Neural cell (in vitro differentiated cells): Measurements from ENCODE around the gene NKD2. TPM values are rescaled to one million over a fixed set of nuclear protein-coding genes. Genes with fewer than 3 reads are reported as not detected.

Experiments used
- H2AFZ ChIP-seq: fragments of 200-600, 300-800 bp; sonication (generic), shearing (Covaris generic); 2 replicates; pipeline ENCODE4 v1.6.0; 2014; ENCODE audit warnings: low read depth, mild to moderate bottlenecking, antibody characterized with exemption, low read length, moderate library complexity
- H3F3A ChIP-seq: fragments of 200-600 bp; shearing (Covaris generic); 2 replicates; pipeline ENCODE4 v1.6.1; 2016; ENCODE audit warnings: mild to moderate bottlenecking, moderate library complexity, mixed read lengths, antibody characterized with exemption, low read length; ENCODE audit not compliant: insufficient read depth, poor library complexity, severe bottlenecking
- H3K27ac ChIP-seq: fragments of 200-600, 300-800 bp; sonication (generic), shearing (Covaris generic); 2 replicates; pipeline ENCODE4 v1.5.1; 2014; ENCODE audit warnings: mild to moderate bottlenecking, low read length, moderate library complexity
- H3K27me3 ChIP-seq: fragments of 300-800, 200-600 bp; sonication (generic), shearing (Covaris generic); 2 replicates; pipeline ENCODE4 v1.6.0; 2014; ENCODE audit warnings: mild to moderate bottlenecking, low read depth, low read length, moderate library complexity; ENCODE audit not compliant: insufficient read depth
- H3K36me3 ChIP-seq: fragments of 300-800, 200-600 bp; sonication (generic), shearing (Covaris generic); 2 replicates; pipeline ENCODE4 v1.5.1; 2014; ENCODE audit warnings: mild to moderate bottlenecking, antibody characterized with exemption, low read length, moderate library complexity; ENCODE audit not compliant: insufficient read depth
- H3K4me2 ChIP-seq: fragments of 300-800, 200-600 bp; sonication (generic), shearing (Covaris generic); 2 replicates; pipeline ENCODE4 v1.6.0; 2014; ENCODE audit warnings: mild to moderate bottlenecking, low read length
- H3K4me3 ChIP-seq: fragments of 300-800, 200-600 bp; sonication (generic), shearing (Covaris generic); 2 replicates; pipeline ENCODE4 v1.5.1; 2014; ENCODE audit warnings: mild to moderate bottlenecking, low read length, moderate library complexity
- H3K79me2 ChIP-seq: fragments of 200-600 bp; shearing (Covaris generic); replicated peaks from 2 replicates; pipeline ENCODE4 v1.6.0; 2014; ENCODE audit warnings: mild to moderate bottlenecking, low read length, moderate library complexity; ENCODE audit not compliant: insufficient read depth
- H3K9ac ChIP-seq: fragments of 300-800, 200-600 bp; sonication (generic), shearing (Covaris generic); 2 replicates; pipeline ENCODE4 v1.6.1; 2016; ENCODE audit warnings: mild to moderate bottlenecking, low read length, mixed read lengths
- H3K9me2 ChIP-seq: fragments of 200-600 bp; shearing (Covaris generic); 2 replicates; pipeline ENCODE4 v1.6.1; 2016; ENCODE audit warnings: mild to moderate bottlenecking, low read length, mixed read lengths; ENCODE audit not compliant: insufficient read depth
- H3K9me3 ChIP-seq: fragments of 200-600, 300-800 bp; sonication (generic), shearing (Covaris generic); 2 replicates; pipeline ENCODE4 v1.6.1; 2016; ENCODE audit warnings: mild to moderate bottlenecking, mixed run types, low read length, moderate library complexity, mixed read lengths
- H4K20me1 ChIP-seq: fragments of 200-600 bp; shearing (Covaris generic); 2 replicates; pipeline ENCODE4 v1.6.1; 2016; ENCODE audit warnings: mild to moderate bottlenecking, mixed run types; ENCODE audit not compliant: insufficient read depth
- CTCF ChIP-seq: fragments of 450-650 bp; IDR thresholded peaks from 2 replicates; pipeline ENCODE4 v1.5.1; 2014; ENCODE audit warnings: antibody characterized with exemption, mild to moderate bottlenecking, moderate library complexity; ENCODE audit not compliant: poor library complexity, severe bottlenecking
- EP300 ChIP-seq: fragments of 450-650 bp; conservative IDR thresholded peaks from 2 replicates; pipeline ENCODE4 v1.6.1; 2014; ENCODE audit warnings: antibody characterized with exemption, mild to moderate bottlenecking, moderate library complexity; ENCODE audit not compliant: poor library complexity, severe bottlenecking
- EZH2 ChIP-seq: fragments of 200-600, 300-800 bp; shearing (Covaris generic), sonication (generic); IDR thresholded peaks from 2 replicates; pipeline ENCODE4 v1.6.1; 2014; ENCODE audit warnings: antibody characterized with exemption, low read length, borderline replicate concordance, mild to moderate bottlenecking; ENCODE audit not compliant: insufficient read depth, poor library complexity, severe bottlenecking
- MXI1 ChIP-seq: fragments of 450-650 bp; conservative IDR thresholded peaks from 2 replicates; pipeline ENCODE4 v1.6.1; 2014; ENCODE audit warnings: antibody characterized with exemption, mild to moderate bottlenecking; ENCODE audit not compliant: poor library complexity, severe bottlenecking
- POLR2AphosphoS5 ChIP-seq: IDR thresholded peaks from 2 replicates; pipeline ENCODE4 v1.6.1; 2012
- RAD21 ChIP-seq: fragments of 450-650 bp; conservative IDR thresholded peaks from 2 replicates; pipeline ENCODE4 v1.6.1; 2014; ENCODE audit warnings: antibody characterized with exemption, mild to moderate bottlenecking, moderate library complexity
- REST ChIP-seq: IDR thresholded peaks from 2 replicates; pipeline ENCODE4 v1.6.1; 2012; ENCODE audit warnings: borderline replicate concordance
- SMC3 ChIP-seq: fragments of 450-650 bp; conservative IDR thresholded peaks from 2 replicates; pipeline ENCODE4 v1.6.1; 2014; ENCODE audit warnings: antibody characterized with exemption, mild to moderate bottlenecking, moderate library complexity; ENCODE audit not compliant: poor library complexity
- TAF1 ChIP-seq: IDR thresholded peaks from 2 replicates; pipeline ENCODE4 v1.6.1; 2012; ENCODE audit warnings: low read depth
- polyA plus RNA-seq: library from polyadenylated mRNA; depleted of rRNA; stranded (reverse); fragments of >200 nt; gene quantifications from 2 replicates; pipeline ENCODE4 v1.2.3, GENCODE V29; 2014

The NKD2 gene
- polyA plus RNA-seq, 1 donor from 2014 or later, result 7.2 TPM

GRCh38 chr5:994272-994607 is 14.4 kb upstream of the NKD2 start:
- TF ChIP-seq EP300 (no peak), SMC3 (no peak), POLR2AphosphoS5 (no peak), MXI1 (no peak), REST (no peak), CTCF (no peak), TAF1 (no peak), EZH2 (no peak), RAD21 (no peak)
- Histone ChIP-seq H3K9ac (no peak overlapping the region), H3K9me3 (no peaks in the 10 kb centered on the region), H3K4me2 (no peak overlapping the region), H3K9me2 (no peaks in the 10 kb centered on the region), H3K27ac (no peak overlapping the region), H3K79me2 (no peaks in the 10 kb centered on the region), H3K27me3 (no peaks in the 10 kb centered on the region), H3K4me3 (no peak overlapping the region), H3F3A (no peaks in the 10 kb centered on the region), H3K36me3 (no peaks in the 10 kb centered on the region), H4K20me1 (no peaks in the 10 kb centered on the region), H2AFZ (no peak overlapping the region)

GRCh38 chr5:994821-995220 is 13.8 kb upstream of the NKD2 start:
- no peaks in the 10 kb centered on the region for H3K36me3 ChIP-seq
- no peak for TF ChIP-seq RAD21
- TF ChIP-seq EZH2, result no peak
- TF ChIP-seq MXI1, result no peak

GRCh38 chr5:995318-995717 is 13.3 kb upstream of the NKD2 start:
- no peak overlapping the region for H2AFZ ChIP-seq
- H3K36me3 ChIP-seq, result no peaks in the 10 kb centered on the region
- H3K9ac ChIP-seq, result no peak overlapping the region
- H4K20me1 ChIP-seq, result no peaks in the 10 kb centered on the region
- H3K9me2 ChIP-seq, result no peaks in the 10 kb centered on the region
- no peak overlapping the region for H3K4me2 ChIP-seq
- H3K27me3 ChIP-seq, result no peaks in the 10 kb centered on the region
- no peak overlapping the region for H3K27ac ChIP-seq
- TF ChIP-seq RAD21, result no peak
- TF ChIP-seq TAF1, result no peak
- no peak for TF ChIP-seq POLR2AphosphoS5
- no peak for TF ChIP-seq EP300
- TF ChIP-seq REST, result no peak
- no peak for TF ChIP-seq CTCF
- no peaks in the 10 kb centered on the region for H3K9me3 ChIP-seq
- H3K4me3 ChIP-seq, result no peak overlapping the region
- H3F3A ChIP-seq, result no peaks in the 10 kb centered on the region
- no peaks in the 10 kb centered on the region for H3K79me2 ChIP-seq

More at GRCh38 chr5:994821-995220, 13.8 kb upstream of the NKD2 start:
- H3K9me2 ChIP-seq, result no peaks in the 10 kb centered on the region
- H3K4me2 ChIP-seq, result no peak overlapping the region
- no peaks in the 10 kb centered on the region for H3K27me3 ChIP-seq
- no peaks in the 10 kb centered on the region for H4K20me1 ChIP-seq
- H3F3A ChIP-seq, result no peaks in the 10 kb centered on the region
- no peak overlapping the region for H3K9ac ChIP-seq
- H3K4me3 ChIP-seq, result no peak overlapping the region
- no peak overlapping the region for H3K27ac ChIP-seq
- no peaks in the 10 kb centered on the region for H3K79me2 ChIP-seq
- no peaks in the 10 kb centered on the region for H3K9me3 ChIP-seq
- no peak overlapping the region for H2AFZ ChIP-seq
